HepG2 (cell line): Measurements from ENCODE around the gene MIF4GD. TPM values are rescaled to one million over a fixed set of nuclear protein-coding genes. Genes with fewer than 3 reads are reported as not detected.
A peak's percentile ranks its signal among the peaks of the same experiment; 100 is the strongest.

Experiments
- ADNP ChIP-seq: sonication (generic); formaldehyde crosslinking; IDR thresholded peaks from 2 replicates; pipeline ENCODE4 v1.4.0; 2020; ENCODE audit warnings: missing genetic modification reagents
- DRAP1 ChIP-seq: IDR thresholded peaks from 2 replicates; pipeline ENCODE4 v1.6.1; 2016; ENCODE audit warnings: missing genetic modification reagents, missing compliant biosample characterization
- GMEB2 ChIP-seq: IDR thresholded peaks from 2 replicates; pipeline ENCODE4 v1.6.1; 2016; ENCODE audit warnings: missing biosample characterization, missing genetic modification reagents, low read depth
- HOMEZ ChIP-seq: IDR thresholded peaks from 2 replicates; pipeline ENCODE4 v1.6.1; 2016; ENCODE audit warnings: low read depth
- RAD51 ChIP-seq: fragments of 450-650 bp; IDR thresholded peaks from 2 replicates; pipeline ENCODE4 v1.6.1; 2016; ENCODE audit warnings: borderline replicate concordance
- RBM22 ChIP-seq: fragments of 200-400 bp; formaldehyde crosslinking; optimal IDR thresholded peaks from 2 replicates; pipeline ENCODE3; 2017; ENCODE audit warnings: mild to moderate bottlenecking, low read length, moderate library complexity
- ZBTB49 ChIP-seq: sonication (generic); formaldehyde crosslinking; IDR thresholded peaks from 2 replicates; pipeline ENCODE4 v1.4.0; 2020; ENCODE audit warnings: missing genetic modification reagents, borderline replicate concordance
- ZNF138 ChIP-seq: sonication (generic); formaldehyde crosslinking; IDR thresholded peaks from 2 replicates; pipeline ENCODE4 v1.5.0; 2020; ENCODE audit warnings: mild to moderate bottlenecking, low read depth, missing genetic modification reagents
- ZNF30 ChIP-seq: sonication (generic); formaldehyde crosslinking; IDR thresholded peaks from 2 replicates; pipeline ENCODE4 v1.5.0; 2020; ENCODE audit warnings: mild to moderate bottlenecking, missing genetic modification reagents
- ZNF333 ChIP-seq: sonication (generic); formaldehyde crosslinking; IDR thresholded peaks from 2 replicates; pipeline ENCODE4 v1.4.0; 2020; ENCODE audit warnings: mild to moderate bottlenecking, missing genetic modification reagents, borderline replicate concordance
- ZNF547 ChIP-seq: sonication (generic); formaldehyde crosslinking; IDR thresholded peaks from 2 replicates; pipeline ENCODE4 v1.5.1; 2020; ENCODE audit warnings: mild to moderate bottlenecking, missing genetic modification reagents
- ZNF549 ChIP-seq: sonication (generic); formaldehyde crosslinking; IDR thresholded peaks from 2 replicates; pipeline ENCODE4 v1.5.0; 2020; ENCODE audit warnings: missing genetic modification reagents
- ZNF552 ChIP-seq: sonication (generic); formaldehyde crosslinking; IDR thresholded peaks from 2 replicates; pipeline ENCODE4 v1.9.0; 2022; ENCODE audit warnings: missing genetic modification reagents, mild to moderate bottlenecking, borderline replicate concordance
- ZNF558 ChIP-seq: sonication (generic); formaldehyde crosslinking; IDR thresholded peaks from 2 replicates; pipeline ENCODE4 v1.9.0; 2022; ENCODE audit warnings: mild to moderate bottlenecking, missing genetic modification reagents, borderline replicate concordance
- ZNF672 ChIP-seq: sonication (generic); formaldehyde crosslinking; IDR thresholded peaks from 2 replicates; pipeline ENCODE4 v1.8.1; 2022; ENCODE audit warnings: missing genetic modification reagents
- ZNF800 ChIP-seq: sonication (generic); formaldehyde crosslinking; IDR thresholded peaks from 2 replicates; pipeline ENCODE4 v1.4.0; 2020; ENCODE audit warnings: missing genetic modification reagents
- polyA plus RNA-seq, 8 experiments: library from polyadenylated mRNA; depleted of rRNA in 3 of 8; stranded (reverse) in 7 of 8; unstranded in 1 of 8; fragments of >200 nt; fragmentation: Illumina TruSeq in 4 of 8; extraction: Trizol in 4 of 8; gene quantifications; 2 replicates each; pipeline versions ENCODE4 v1.2.1 to v1.2.3, GENCODE V29; 2011 to 2016; ENCODE audit warnings: low read depth in 4 of 8, missing spikeins in 1 of 8, mixed read lengths in 1 of 8; ENCODE audit not compliant: insufficient read depth in 1 of 8
- total RNA-seq, 5 experiments: library from RNA; depleted of rRNA; stranded (reverse); fragments of >200 nt; fragmentation: Illumina TruSeq; extraction: Trizol; gene quantifications; 2 replicates each; pipeline ENCODE4 v1.2.3, GENCODE V29; 2016; ENCODE audit warnings: low read depth in 1 of 5
- TF ChIP-seq, protein P1 (sequence below): sonication (generic); formaldehyde crosslinking; IDR thresholded peaks from 2 replicates; pipeline ENCODE4 v1.4.0; 2020; ENCODE audit warnings: missing genetic modification reagents, borderline replicate concordance

Gene MIF4GD
- total and polyA plus RNA-seq, 2 of the 13 experiments (the other 11 are each of a cell fraction or from before 2014, with no cell fraction given), result 14.0 to 28.0 TPM

- TF ChIP-seq HOMEZ, result peak; percentile 10; the same call in 1 of the 2 replicates
- TF ChIP-seq RAD51, result no peak
- no peak for TF ChIP-seq ZNF800 (CRISPR knock-in tag)
- TF ChIP-seq ZNF549 (CRISPR knock-in tag), result no peak
- TF ChIP-seq ZNF672, result no peak
- 0 out of 2 replicates have a peak, but pooled peaks have one; percentile 26 for TF ChIP-seq ZNF333
- TF ChIP-seq, protein P1, sequence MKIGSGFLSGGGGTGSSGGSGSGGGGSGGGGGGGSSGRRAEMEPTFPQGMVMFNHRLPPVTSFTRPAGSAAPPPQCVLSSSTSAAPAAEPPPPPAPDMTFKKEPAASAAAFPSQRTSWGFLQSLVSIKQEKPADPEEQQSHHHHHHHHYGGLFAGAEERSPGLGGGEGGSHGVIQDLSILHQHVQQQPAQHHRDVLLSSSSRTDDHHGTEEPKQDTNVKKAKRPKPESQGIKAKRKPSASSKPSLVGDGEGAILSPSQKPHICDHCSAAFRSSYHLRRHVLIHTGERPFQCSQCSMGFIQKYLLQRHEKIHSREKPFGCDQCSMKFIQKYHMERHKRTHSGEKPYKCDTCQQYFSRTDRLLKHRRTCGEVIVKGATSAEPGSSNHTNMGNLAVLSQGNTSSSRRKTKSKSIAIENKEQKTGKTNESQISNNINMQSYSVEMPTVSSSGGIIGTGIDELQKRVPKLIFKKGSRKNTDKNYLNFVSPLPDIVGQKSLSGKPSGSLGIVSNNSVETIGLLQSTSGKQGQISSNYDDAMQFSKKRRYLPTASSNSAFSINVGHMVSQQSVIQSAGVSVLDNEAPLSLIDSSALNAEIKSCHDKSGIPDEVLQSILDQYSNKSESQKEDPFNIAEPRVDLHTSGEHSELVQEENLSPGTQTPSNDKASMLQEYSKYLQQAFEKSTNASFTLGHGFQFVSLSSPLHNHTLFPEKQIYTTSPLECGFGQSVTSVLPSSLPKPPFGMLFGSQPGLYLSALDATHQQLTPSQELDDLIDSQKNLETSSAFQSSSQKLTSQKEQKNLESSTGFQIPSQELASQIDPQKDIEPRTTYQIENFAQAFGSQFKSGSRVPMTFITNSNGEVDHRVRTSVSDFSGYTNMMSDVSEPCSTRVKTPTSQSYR (CRISPR knock-in tag), result peak; percentile 52
- TF ChIP-seq GMEB2 (CRISPR knock-in tag), result no peak
- 0 out of 2 replicates have a peak, but pooled peaks have one; percentile 72 for TF ChIP-seq ZNF547 (CRISPR knock-in tag)
- no peak for TF ChIP-seq ZNF138 (CRISPR knock-in tag)
- TF ChIP-seq ADNP (CRISPR knock-in tag), result no peak
- TF ChIP-seq ZNF30, result no peak
- no peak for TF ChIP-seq ZNF558 (CRISPR knock-in tag)
- 0 out of 2 replicates have a peak, but pooled peaks have one; percentile 25 for TF ChIP-seq ZNF552 (CRISPR knock-in tag)
- TF ChIP-seq DRAP1, result peak; percentile 25; the same call in 1 of the 2 replicates
- TF ChIP-seq RBM22, result peak; percentile 46
- TF ChIP-seq ZBTB49, result no peak
Measured at GRCh38 chr17:75267411-75268232, 3.4 kb downstream of the MIF4GD start (continued).
